IMR-90 (cell line): ENCODE data around the gene RBBP8NL. TPM values are rescaled to one million over a fixed set of nuclear protein-coding genes. Genes with fewer than 3 reads are reported as not detected.

ENCODE experiments used
- ATAC-seq: fragments of 200-7000 bp; cut with Tn5 transposase; 2 replicates; pipeline ENCODE4 v1.9.1; 2020; ENCODE audit warnings: low read depth, mild to moderate bottlenecking, moderate library complexity
- BruUV-seq: library from RNA; stranded (reverse); fragments of 400-500 nt; replicated peaks from 2 replicates; lab custom pipeline; 2021; lab: Mats Ljungman, UMichigan
- CTCF ChIA-PET: fragments of 300-600 bp; formaldehyde crosslinking; extraction: SDS; loops from one replicate; lab custom pipeline; 2021; ENCODE audit warnings: antibody characterized with exemption; lab: Yijun Ruan, JAX
- POLR2A ChIA-PET: fragments of 300-600 bp; sonication (Branson Sonifier 250); formaldehyde crosslinking; loops from one replicate; lab custom pipeline; 2022; ENCODE audit warnings: antibody characterized with exemption; ENCODE audit not compliant: unreplicated experiment; lab: Charles Lee
- DNase-seq: peaks from one replicate; pipeline ENCODE4 v3.0.0; 2013
- H2AFZ ChIP-seq: replicated peaks from 2 replicates; pipeline ENCODE3; 2013; ENCODE audit warnings: low read length, mild to moderate bottlenecking; ENCODE audit not compliant: poor library complexity
- H2AK5ac ChIP-seq: 2 replicates; pipeline ENCODE4 v1.6.1; 2013; ENCODE audit warnings: low read depth, low read length, inconsistent platforms
- H2AK9ac ChIP-seq: replicated peaks from 2 replicates; pipeline ENCODE3; 2013; ENCODE audit warnings: mild to moderate bottlenecking, low read depth, low read length, moderate library complexity; ENCODE audit not compliant: poor library complexity
- H2BK120ac ChIP-seq: 2 replicates; pipeline ENCODE4 v1.6.1; 2013; ENCODE audit warnings: low read depth, low read length, inconsistent platforms
- H2BK15ac ChIP-seq: 3 replicates; pipeline ENCODE4 v1.6.1; 2013; ENCODE audit warnings: low read depth, low read length, inconsistent platforms
- H2BK20ac ChIP-seq: 2 replicates; pipeline ENCODE4 v1.6.1; 2013; ENCODE audit warnings: low read depth, mild to moderate bottlenecking, inconsistent platforms, low read length, moderate library complexity
- H2BK5ac ChIP-seq: 2 replicates; pipeline ENCODE4 v1.6.1; 2013; ENCODE audit warnings: mild to moderate bottlenecking, low read depth, low read length, inconsistent platforms; ENCODE audit not compliant: poor library complexity, severe bottlenecking
- H3K14ac ChIP-seq: replicated peaks from 2 replicates; pipeline ENCODE4 v1.6.1; 2013; ENCODE audit warnings: low read depth, low read length, inconsistent platforms
- H3K18ac ChIP-seq: 2 replicates; pipeline ENCODE4 v1.6.1; 2013; ENCODE audit warnings: low read depth, low read length, control low read depth
- H3K23ac ChIP-seq: 2 replicates; pipeline ENCODE4 v1.6.1; 2013; ENCODE audit warnings: low read depth, low read length, inconsistent platforms
- H3K27ac ChIP-seq: 2 replicates; pipeline ENCODE4 v1.5.1; 2013; ENCODE audit warnings: mild to moderate bottlenecking, control low read depth, low read length; ENCODE audit not compliant: insufficient read depth
- H3K27me3 ChIP-seq: 2 replicates; pipeline ENCODE4 v1.6.1; 2013; ENCODE audit warnings: low read length; ENCODE audit not compliant: control insufficient read depth, insufficient read depth
- H3K36me3 ChIP-seq: 2 replicates; pipeline ENCODE4 v1.6.1; 2013; ENCODE audit warnings: low read length, mixed read lengths; ENCODE audit not compliant: control insufficient read depth, insufficient read depth
- H3K4ac ChIP-seq: 2 replicates; pipeline ENCODE4 v1.6.1; 2013; ENCODE audit warnings: low read depth, low read length, inconsistent platforms
- H3K4me1 ChIP-seq: 2 replicates; pipeline ENCODE4 v1.6.1; 2013; ENCODE audit warnings: low read length, mixed read lengths; ENCODE audit not compliant: control insufficient read depth, insufficient read depth
- H3K4me2 ChIP-seq: 2 replicates; pipeline ENCODE4 v1.6.1; 2013; ENCODE audit warnings: low read depth, mild to moderate bottlenecking, control low read depth, low read length, moderate library complexity
- H3K4me3 ChIP-seq: 2 replicates; pipeline ENCODE4 v1.5.1; 2013; ENCODE audit warnings: low read depth, mild to moderate bottlenecking, control low read depth, low read length, moderate library complexity; ENCODE audit not compliant: insufficient read depth
- H3K56ac ChIP-seq: 2 replicates; pipeline ENCODE4 v1.6.1; 2013; ENCODE audit warnings: low read length, inconsistent platforms; ENCODE audit not compliant: insufficient read depth; ENCODE audit errors: extremely low read depth
- H3K79me1 ChIP-seq, 2 experiments: 2 replicates each; pipeline ENCODE4 v1.6.1; 2013; ENCODE audit warnings: low read length in 2 of 2, inconsistent platforms in 1 of 2, low read depth in 1 of 2
- H3K9ac ChIP-seq: 2 replicates; pipeline ENCODE4 v1.6.1; 2013; ENCODE audit warnings: low read depth, low read length, control low read depth
- H3K9me1 ChIP-seq: 2 replicates; pipeline ENCODE4 v1.6.1; 2013; ENCODE audit warnings: low read length, inconsistent platforms; ENCODE audit not compliant: insufficient read depth
- H3K9me3 ChIP-seq: 2 replicates; pipeline ENCODE4 v1.6.1; 2013; ENCODE audit warnings: low read length; ENCODE audit not compliant: control insufficient read depth, insufficient read depth
- H4K20me1 ChIP-seq: 2 replicates; pipeline ENCODE4 v1.6.1; 2013; ENCODE audit warnings: low read length, inconsistent platforms; ENCODE audit not compliant: insufficient read depth
- H4K5ac ChIP-seq: 2 replicates; pipeline ENCODE4 v1.6.1; 2013; ENCODE audit warnings: mild to moderate bottlenecking, low read depth, low read length, control low read depth
- H4K8ac ChIP-seq, 2 experiments: 2 replicates each; pipeline ENCODE4 v1.6.1; 2013; ENCODE audit warnings: low read depth in 2 of 2, low read length in 2 of 2, control low read depth in 1 of 2, inconsistent platforms in 1 of 2
- H4K91ac ChIP-seq: 2 replicates; pipeline ENCODE4 v1.6.1; 2013; ENCODE audit warnings: low read depth, low read length, inconsistent platforms; ENCODE audit not compliant: insufficient read depth
- CEBPB ChIP-seq: IDR thresholded peaks from 2 replicates; pipeline ENCODE4 v1.6.1; 2012; ENCODE audit warnings: low read depth, low read length, improper control_type of control experiment
- MXI1 ChIP-seq: IDR thresholded peaks from 2 replicates; pipeline ENCODE4 v1.6.1; 2012; ENCODE audit warnings: low read depth, mild to moderate bottlenecking, low read length, moderate library complexity, borderline replicate concordance
- NFE2L2 ChIP-seq: fragments of 150-350 bp; IDR thresholded peaks from 2 replicates; pipeline ENCODE4 v1.6.1; 2016; ENCODE audit warnings: low read depth, mild to moderate bottlenecking, low read length
- POLR2A ChIP-seq: IDR thresholded peaks from 2 replicates; pipeline ENCODE4 v1.6.1; 2012; ENCODE audit warnings: mild to moderate bottlenecking, low read depth, low read length
- SMC3 ChIP-seq: fragments of 150-350 bp; IDR thresholded peaks from 2 replicates; pipeline ENCODE4 v1.6.1; 2016; ENCODE audit warnings: low read depth, mild to moderate bottlenecking, antibody characterized with exemption, low read length, moderate library complexity
- WGBS, 2 experiments: methylation state at CpG; one replicate each; pipeline versions ENCODE4 v1.1.5 to v1.1.7; 2013; ENCODE audit warnings: missing lambda C conversion rate in 2 of 2; ENCODE audit not compliant: insufficient read length in 1 of 2; ENCODE audit errors: extremely low coverage in 2 of 2; 5-methylcytosine and 5-hydroxymethylcytosine counted together
- dilution Hi-C: fragments of 300-500 bp; cut with HindIII; formaldehyde crosslinking; loops from one replicate; pipeline ENCODE4 v1.14.3; 2018; ENCODE audit warnings: low sequenced_read_pairs; ENCODE audit not compliant: unreplicated experiment
- in situ Hi-C: fragments of 300-500 bp; cut with MboI; formaldehyde crosslinking; loops from 3 replicates; pipeline ENCODE4 v1.14.3; 2019; ENCODE audit warnings: low sequenced_read_pairs, inconsistent platforms, mixed read lengths
- intact Hi-C: fragments of 100-400 bp; cut with micrococcal nuclease; formaldehyde crosslinking; loops from 2 replicates; pipeline ENCODE4 v1.10.0; 2022
- polyA plus RNA-seq, 3 experiments: library from polyadenylated mRNA; depleted of rRNA; stranded (reverse); fragments of >200 nt; gene quantifications; 2 replicates each; pipeline ENCODE4 v1.2.3, GENCODE V29; 2012; ENCODE audit warnings: low replicate concordance in 1 of 3
- total RNA-seq: library from RNA; depleted of rRNA; stranded (reverse); fragments of >200 nt; gene quantifications from 2 replicates; pipeline ENCODE4 v1.2.3, GENCODE V29; 2012

RBBP8NL gene
- total and polyA plus RNA-seq, 2 of the 4 experiments (the other 2 are of a cell fraction) = not detected

DNA sequence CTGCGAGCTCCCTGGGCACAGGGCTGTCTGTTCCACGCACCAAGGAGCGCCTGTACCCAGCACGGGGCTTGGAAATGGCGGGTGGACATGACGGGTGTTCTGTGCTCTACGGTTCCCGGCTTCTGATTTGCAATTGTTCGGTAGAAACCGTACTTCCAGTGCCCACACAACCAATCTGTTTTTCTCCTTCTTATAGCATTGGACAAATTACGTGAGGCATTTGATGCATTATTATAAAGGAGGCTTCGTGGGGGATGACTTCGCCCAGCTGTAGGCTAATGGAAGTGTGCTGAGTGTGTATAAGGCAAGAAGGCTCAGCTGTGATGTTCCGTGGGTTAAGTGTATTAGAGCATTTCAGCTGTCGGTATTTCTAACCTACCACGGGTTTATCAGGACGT lies 50.3 kb downstream of the RBBP8NL start:
- TF ChIP-seq NFE2L2 (no peak), SMC3 (no peak), CEBPB (no peak), POLR2A (no peak), MXI1 (no peak)
- Histone ChIP-seq H3K79me1 (peaks cover 5 to 21% of the 10 kb centered on the region in 2 experiments; a peak in 2 of 4 replicates), H2BK5ac (no peak overlapping the region), H3K4me1 (peaks cover 30% of the 10 kb centered on the region), H3K14ac (no peak overlapping the region), H3K9ac (no peak overlapping the region), H3K27me3 (no peaks in the 10 kb centered on the region), H3K9me1 (peaks cover 14% of the 10 kb centered on the region), H2AFZ (no peak overlapping the region), H3K27ac (no peak overlapping the region), H4K8ac (no peak overlapping the region), H3K9me3 (no peaks in the 10 kb centered on the region), H3K56ac (no peak overlapping the region), H4K5ac (no peak overlapping the region), H3K4ac (no peak overlapping the region), H3K23ac (no peak overlapping the region), H2BK20ac (0 out of 2 replicates have a peak overlapping the region, but pooled peaks have one; percentile 44), H2AK5ac (no peak overlapping the region), H3K18ac (no peak overlapping the region), H2BK15ac (peak overlapping the region; percentile 37; the same call in 1 of the 3 replicates), H2BK120ac (no peak overlapping the region; the same call in 1 of the 2 replicates), H2AK9ac (peak overlapping the region; percentile 17), H3K4me2 (no peak overlapping the region), H4K91ac (no peak overlapping the region), H4K20me1 (peaks cover 2% of the 10 kb centered on the region; the same call in 1 of the 2 replicates), H3K36me3 (peaks cover 5% of the 10 kb centered on the region), H3K4me3 (no peak overlapping the region)
- WGBS, 2 experiments = 86% methylated on average over 11 of the region's 17 CpGs; no CpG with 5 or more reads in 1 of the 2 experiments
- in situ Hi-C loops (loop anchor here (25.0 kb wide), 1 partner anchor 365 kb away; no protein-coding TSS in a partner anchor), dilution Hi-C loops (loop anchor here (25.0 kb wide), 1 partner anchor 90 kb away; no protein-coding TSS in a partner anchor), intact Hi-C loops (no loop called here)
- no TSS peak for BruUV-seq
- no peak for DNase-seq
- CTCF ChIA-PET = no interaction called here
- POLR2A ChIA-PET = no interaction called here
- ATAC-seq = no peak
